PC-3 (cell line): ENCODE results near the gene GJD3.

Source experiments
- CTCF ChIP-seq: fragments of 300-600 bp; sonication (generic); conservative IDR thresholded peaks from 2 replicates; pipeline ENCODE4 v1.5.1; 2017; ENCODE audit warnings: antibody characterized with exemption, low read depth, mild to moderate bottlenecking, low read length
- EZH2 ChIP-seq: fragments of 300-600 bp; sonication (generic); IDR thresholded peaks from one replicate; pipeline ENCODE4 v1.6.1; 2017; ENCODE audit warnings: antibody characterized with exemption, mild to moderate bottlenecking, low read length; ENCODE audit not compliant: unreplicated experiment
- EZH2phosphoT487 ChIP-seq: fragments of 300-600 bp; sonication (generic); IDR thresholded peaks from 2 replicates; pipeline ENCODE4 v1.6.1; 2018; ENCODE audit warnings: mild to moderate bottlenecking, antibody characterized with exemption, low read length, borderline replicate concordance

- TF ChIP-seq CTCF (no peak), EZH2 (no peak), EZH2phosphoT487 (no peak)
These were observed 48.3 kb upstream of the GJD3 start for GRCh38 chr17:40412880-40413279.
